Stomach smooth muscle (tissue), 2 donors: Measurements from ENCODE around the gene TELO2.

Source experiments
- H3K27ac ChIP-seq: one replicate; pipeline ENCODE4 v1.7.0; 2013; ENCODE audit warnings: mild to moderate bottlenecking, low read length, inconsistent platforms
- H3K27me3 ChIP-seq, 2 donors: one replicate each; pipeline ENCODE4 v1.7.0; 2013; ENCODE audit warnings: low read length in 2 of 2; ENCODE audit not compliant: insufficient read depth in 2 of 2, control insufficient read depth in 1 of 2
- H3K36me3 ChIP-seq, 2 donors: one replicate each; pipeline ENCODE4 v1.7.0; 2013; ENCODE audit warnings: low read length in 2 of 2; ENCODE audit not compliant: control insufficient read depth in 2 of 2, insufficient read depth in 2 of 2
- H3K4me1 ChIP-seq: one replicate; pipeline ENCODE4 v1.7.0; 2013; ENCODE audit warnings: low read length; ENCODE audit not compliant: control insufficient read depth, insufficient read depth
- H3K4me3 ChIP-seq, 2 donors: one replicate each; pipeline ENCODE4 v1.7.0; 2013; ENCODE audit warnings: low read length in 2 of 2
- H3K9ac ChIP-seq, 2 donors: one replicate each; pipeline ENCODE4 v1.7.0; 2013; ENCODE audit warnings: low read length in 2 of 2, mild to moderate bottlenecking in 1 of 2
- H3K9me3 ChIP-seq, 2 donors: one replicate each; pipeline ENCODE4 v1.7.0; 2013; ENCODE audit warnings: low read length in 2 of 2; ENCODE audit not compliant: control insufficient read depth in 2 of 2
- donor health status: healthy.
- donor health status: Pancreatic carcinoma.

TELO2 gene

GRCh38 chr16:1526608-1527555 is 33.7 kb downstream of the TELO2 start:
- no peak overlapping the region for H3K27ac ChIP-seq
- no peaks in the 10 kb centered on the region for H3K9me3 ChIP-seq
- no peak overlapping the region for H3K4me3 ChIP-seq
- peaks cover 19% of the 10 kb centered on the region for H3K4me1 ChIP-seq
- peaks cover 0 to 7% of the 10 kb centered on the region in 2 donors for H3K36me3 ChIP-seq
- H3K27me3 ChIP-seq = no peaks in the 10 kb centered on the region
- no peak overlapping the region for H3K9ac ChIP-seq

GRCh38 chr16:1527836-1528811 is 35.0 kb downstream of the TELO2 start:
- Histone ChIP-seq H3K4me3 (no peak overlapping the region), H3K9me3 (no peaks in the 10 kb centered on the region), H3K27me3 (no peaks in the 10 kb centered on the region), H3K27ac (no peak overlapping the region), H3K9ac (no peak overlapping the region), H3K4me1 (peaks cover 31% of the 10 kb centered on the region), H3K36me3 (peaks cover 0 to 7% of the 10 kb centered on the region in 2 donors)

GRCh38 chr16:1528921-1529537 is 35.9 kb downstream of the TELO2 start:
- H3K4me1 ChIP-seq = peaks cover 39% of the 10 kb centered on the region
- H3K9ac ChIP-seq = no peak overlapping the region
- H3K4me3 ChIP-seq = no peak overlapping the region
- no peaks in the 10 kb centered on the region for H3K9me3 ChIP-seq
- no peaks in the 10 kb centered on the region for H3K27me3 ChIP-seq
- H3K36me3 ChIP-seq = no peaks in the 10 kb centered on the region
- H3K27ac ChIP-seq = no peak overlapping the region

GRCh38 chr16:1530349-1530882 is 37.3 kb downstream of the TELO2 start:
- H3K9ac ChIP-seq = peak overlapping the region in 1 of 2 donors; percentile 57
- peak overlapping the region; percentile 88 for H3K27ac ChIP-seq
- no peaks in the 10 kb centered on the region for H3K27me3 ChIP-seq
- H3K36me3 ChIP-seq = peaks cover 0 to 2% of the 10 kb centered on the region in 2 donors
- peaks cover 50% of the 10 kb centered on the region for H3K4me1 ChIP-seq
- peak overlapping the region in 1 of 2 donors; percentile 78 for H3K4me3 ChIP-seq
- H3K9me3 ChIP-seq = no peaks in the 10 kb centered on the region

- Histone ChIP-seq H3K9ac (peak overlapping the region; percentile 42 to 57), H3K4me1 (peaks cover 55% of the 10 kb centered on the region), H3K27ac (peak overlapping the region; percentile 88), H3K4me3 (peak overlapping the region; percentile 31 to 78), H3K36me3 (peaks cover 0 to 2% of the 10 kb centered on the region in 2 donors), H3K9me3 (no peaks in the 10 kb centered on the region), H3K27me3 (no peaks in the 10 kb centered on the region)
Observed at GRCh38 chr16:1530883-1531637, 37.9 kb downstream of the TELO2 start.

GRCh38 chr16:1531638-1531910 is 38.4 kb downstream of the TELO2 start:
- Histone ChIP-seq H3K4me3 (peak overlapping the region; percentile 31 to 78), H3K27ac (peak overlapping the region; percentile 88), H3K27me3 (no peaks in the 10 kb centered on the region), H3K9me3 (no peaks in the 10 kb centered on the region), H3K36me3 (peaks cover 0 to 5% of the 10 kb centered on the region in 2 donors), H3K4me1 (peaks cover 60% of the 10 kb centered on the region), H3K9ac (peak overlapping the region; percentile 42 to 55)

- H3K27ac ChIP-seq = peak overlapping the region; percentile 88
- H3K4me3 ChIP-seq = peak overlapping the region in 1 of 2 donors; percentile 78
- peak overlapping the region; percentile 49 to 55 for H3K9ac ChIP-seq
- no peaks in the 10 kb centered on the region for H3K9me3 ChIP-seq
- no peaks in the 10 kb centered on the region for H3K27me3 ChIP-seq
- peaks cover 67% of the 10 kb centered on the region for H3K4me1 ChIP-seq
- peaks cover 0 to 11% of the 10 kb centered on the region in 2 donors for H3K36me3 ChIP-seq
Observed at GRCh38 chr16:1532081-1532760, 39.1 kb downstream of the TELO2 start.

GRCh38 chr16:1532771-1533170 is 39.6 kb downstream of the TELO2 start:
- H3K4me1 ChIP-seq = peaks cover 71% of the 10 kb centered on the region
- peak overlapping the region; percentile 55 to 65 for H3K9ac ChIP-seq
- H3K36me3 ChIP-seq = peaks cover 3 to 15% of the 10 kb centered on the region in 2 donors
- no peaks in the 10 kb centered on the region for H3K9me3 ChIP-seq
- peak overlapping the region; percentile 88 for H3K27ac ChIP-seq
- no peaks in the 10 kb centered on the region for H3K27me3 ChIP-seq
- peak overlapping the region in 1 of 2 donors; percentile 78 for H3K4me3 ChIP-seq

GRCh38 chr16:1533443-1533951 is 40.3 kb downstream of the TELO2 start, which contains the start of gene TMEM204:
Gene TMEM204 (plus strand): TSS chr16:1533666. CDS start chr16:1534276, 610 bp downstream.
- H3K4me1 ChIP-seq = peaks cover 77% of the 10 kb centered on the region

More at GRCh38 chr16:1533443-1533951, 40.3 kb downstream of the TELO2 start, which contains the start of gene TMEM204:
- Histone ChIP-seq H3K9me3 (no peaks in the 10 kb centered on the region), H3K27me3 (no peaks in the 10 kb centered on the region), H3K9ac (peak within 1 kb of the TSS; percentile 55 to 65), H3K27ac (peak within 1 kb of the TSS; percentile 88), H3K4me3 (peak within 1 kb of the TSS; percentile 61 to 78), H3K36me3 (peaks cover 3 to 15% of the 10 kb centered on the region in 2 donors)
